SJCRH30 (cell line): ENCODE results near the gene RTN4R. TPM values are rescaled to one million over a fixed set of nuclear protein-coding genes. Genes with fewer than 3 reads are reported as not detected.

Source experiments
- DNase-seq, 2 experiments: peaks; one replicate each; pipeline ENCODE4 v3.0.0-alpha.2; 2015 to 2020
- H3K27ac ChIP-seq: fragments of 250-450 bp; sonication (Bioruptor Pico); 2 replicates; pipeline ENCODE4 v1.5.1; 2020; ENCODE audit warnings: mild to moderate bottlenecking, moderate library complexity
- H3K27me3 ChIP-seq: fragments of 250-450 bp; sonication (Bioruptor Pico); 2 replicates; pipeline ENCODE4 v1.5.1; 2020; ENCODE audit warnings: mild to moderate bottlenecking, moderate library complexity
- H3K36me3 ChIP-seq: fragments of 250-450 bp; sonication (Bioruptor Pico); 2 replicates; pipeline ENCODE4 v1.5.1; 2020; ENCODE audit warnings: mild to moderate bottlenecking, moderate library complexity
- H3K4me1 ChIP-seq: fragments of 250-450 bp; sonication (Bioruptor Pico); 2 replicates; pipeline ENCODE4 v1.5.1; 2020; ENCODE audit warnings: mild to moderate bottlenecking, moderate library complexity
- H3K4me3 ChIP-seq: fragments of 250-450 bp; sonication (Bioruptor Pico); 2 replicates; pipeline ENCODE4 v1.5.1; 2020; ENCODE audit warnings: mild to moderate bottlenecking, moderate library complexity
- H3K9me3 ChIP-seq: fragments of 250-450 bp; sonication (Bioruptor Pico); replicated peaks from 2 replicates; pipeline ENCODE4 v1.5.1; 2020; ENCODE audit warnings: mild to moderate bottlenecking, moderate library complexity
- total RNA-seq: library from RNA; depleted of rRNA; stranded (reverse); fragments of >200 nt; shearing (Covaris generic); gene quantifications from 2 replicates; pipeline ENCODE4 v1.2.3, GENCODE V29; 2014

RTN4R gene
- total RNA-seq, 1 experiment from 2014 or later = 0.30 TPM

DNA sequence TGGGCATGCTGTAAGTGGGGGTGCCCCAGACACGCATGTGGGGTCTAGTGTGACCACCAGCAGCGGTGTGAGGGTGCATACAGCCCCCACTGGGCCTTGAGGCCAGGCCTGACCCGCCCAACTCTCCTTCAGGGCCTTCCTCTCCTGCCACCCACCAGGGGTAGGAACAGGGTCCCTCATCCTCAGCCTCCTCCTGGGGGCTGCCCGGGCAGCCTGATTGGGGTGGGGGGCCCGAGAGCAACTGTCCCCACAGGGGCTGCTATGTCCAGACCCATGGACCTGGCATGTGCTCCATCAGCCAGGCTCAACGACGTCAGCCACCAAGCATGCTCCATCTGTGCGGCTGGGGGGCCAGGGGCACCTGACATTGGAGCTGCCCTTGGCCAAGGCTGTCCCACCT, 27.2 kb downstream of the RTN4R start:
- peaks cover 30% of the 10 kb centered on the region for H3K4me1 ChIP-seq

DNA sequence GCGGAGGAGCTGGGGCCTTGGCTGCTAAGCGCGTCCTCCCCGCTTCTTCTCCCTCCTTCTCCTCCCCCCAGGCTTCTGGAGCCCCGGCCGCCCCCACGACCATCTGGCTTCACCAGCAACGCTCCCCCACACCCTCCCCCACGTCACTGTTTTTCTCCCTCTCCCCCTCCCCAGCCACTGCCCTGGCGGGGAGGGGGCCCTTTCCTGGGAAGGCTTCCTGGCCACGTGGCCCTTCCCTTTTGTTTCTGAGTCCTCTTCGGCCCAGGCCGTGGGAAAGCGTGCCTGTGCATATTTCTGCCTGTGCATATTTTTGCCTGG, 27.7 kb downstream of the RTN4R start:
- H3K4me3 ChIP-seq = no peak overlapping the region
- DNase-seq = no peak
- no peaks in the 10 kb centered on the region for H3K9me3 ChIP-seq
- no peaks in the 10 kb centered on the region for H3K36me3 ChIP-seq
- no peak overlapping the region for H3K27ac ChIP-seq
- H3K4me1 ChIP-seq = peaks cover 30% of the 10 kb centered on the region
- peaks cover 7% of the 10 kb centered on the region; the same call in 1 of the 2 replicates for H3K27me3 ChIP-seq

More for the DNA sequence above, 27.2 kb downstream of the RTN4R start:
- no peaks in the 10 kb centered on the region for H3K9me3 ChIP-seq
- H3K4me3 ChIP-seq = no peak overlapping the region
- no peak for DNase-seq
- H3K36me3 ChIP-seq = no peaks in the 10 kb centered on the region
- H3K27ac ChIP-seq = no peak overlapping the region
- peaks cover 7% of the 10 kb centered on the region; the same call in 1 of the 2 replicates for H3K27me3 ChIP-seq

DNA sequence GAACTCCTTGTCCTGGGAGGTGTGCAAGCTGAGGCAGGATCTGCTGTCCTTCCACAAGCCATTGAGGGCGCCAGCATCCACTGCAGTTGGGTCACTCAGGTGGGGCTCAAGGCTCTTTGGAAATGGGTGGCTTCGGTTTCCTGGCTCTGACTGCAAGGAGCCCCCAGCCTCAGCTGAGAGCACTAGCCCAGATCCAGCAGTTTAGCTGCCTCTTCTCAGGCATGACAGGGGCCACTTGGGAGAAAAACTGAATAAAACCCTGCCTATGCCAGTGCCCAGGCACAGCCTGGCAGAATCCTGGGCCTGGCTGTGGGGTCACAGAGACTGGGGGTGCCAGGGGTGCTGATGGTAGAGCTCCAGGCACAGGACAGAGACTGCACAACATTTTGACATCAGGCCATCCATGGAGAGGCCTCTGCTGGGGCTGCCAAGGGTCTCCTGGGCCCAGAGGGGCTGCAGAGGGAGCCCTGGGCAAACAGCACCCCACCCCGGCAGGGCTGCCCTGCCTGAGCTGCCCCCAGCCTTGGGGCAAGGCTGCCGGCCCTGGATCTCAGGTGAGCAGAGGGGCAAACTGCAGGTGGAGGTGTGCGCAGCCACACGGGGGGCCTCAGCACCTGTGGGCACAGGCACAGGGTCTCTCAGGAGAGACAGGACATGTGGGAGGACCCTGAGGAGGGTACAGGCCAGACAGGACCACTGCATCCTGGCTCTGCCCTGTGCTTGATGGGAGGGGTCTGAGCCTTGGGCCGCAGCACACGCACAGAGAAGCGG, 28.3 kb downstream of the RTN4R start:
- no peak for DNase-seq

DNA sequence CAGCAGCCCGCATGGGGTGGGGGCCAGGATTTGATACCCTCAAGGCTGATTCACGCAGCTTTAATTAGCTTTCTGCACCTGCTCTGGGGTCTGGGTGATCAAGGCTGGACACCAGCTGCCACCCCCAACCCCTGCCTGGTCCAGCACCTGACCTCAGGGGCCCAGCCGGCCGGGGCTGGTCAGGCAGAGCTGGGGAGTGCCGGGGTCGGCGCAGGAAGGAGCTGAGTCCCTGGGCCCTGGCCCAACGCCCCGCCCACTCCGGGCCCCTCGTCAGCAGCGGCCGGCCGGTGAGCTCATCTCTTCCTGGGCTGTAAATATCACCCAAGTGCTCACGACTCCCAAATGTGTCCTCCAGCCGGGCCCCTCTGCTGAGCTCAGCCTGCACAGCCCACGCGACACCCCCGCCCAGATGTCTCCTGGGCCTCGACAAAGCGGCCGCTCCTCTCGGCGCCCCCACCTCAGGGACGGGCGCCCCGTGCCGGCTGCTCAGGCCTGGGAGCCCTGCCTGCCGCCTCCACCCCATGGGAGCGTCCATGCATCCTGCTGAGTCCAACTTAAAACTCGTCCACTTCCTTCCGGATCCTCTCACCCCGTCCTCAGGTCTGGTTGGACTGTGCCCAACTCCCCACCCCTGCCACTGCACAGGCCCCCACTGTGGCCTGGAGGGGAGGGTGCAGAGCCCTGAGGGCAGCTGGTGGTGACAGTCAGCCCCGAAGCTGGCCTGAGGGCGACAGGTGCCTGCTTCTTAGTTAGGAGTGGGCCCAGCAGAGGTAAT, 29.0 kb downstream of the RTN4R start:
- Histone ChIP-seq H3K9me3 (no peaks in the 10 kb centered on the region), H3K4me3 (peak overlapping the region; percentile 26), H3K27me3 (peaks cover 13% of the 10 kb centered on the region; the same call in 1 of the 2 replicates), H3K4me1 (peaks cover 27% of the 10 kb centered on the region), H3K36me3 (no peaks in the 10 kb centered on the region), H3K27ac (peak overlapping the region; percentile 1; the same call in 1 of the 2 replicates)
- peak; percentile 61 to 69 for DNase-seq

More for the DNA sequence above, 28.3 kb downstream of the RTN4R start:
- Histone ChIP-seq H3K4me3 (no peak overlapping the region), H3K9me3 (no peaks in the 10 kb centered on the region), H3K27me3 (peaks cover 10% of the 10 kb centered on the region; the same call in 1 of the 2 replicates), H3K27ac (no peak overlapping the region), H3K36me3 (no peaks in the 10 kb centered on the region), H3K4me1 (peaks cover 30% of the 10 kb centered on the region)

DNA sequence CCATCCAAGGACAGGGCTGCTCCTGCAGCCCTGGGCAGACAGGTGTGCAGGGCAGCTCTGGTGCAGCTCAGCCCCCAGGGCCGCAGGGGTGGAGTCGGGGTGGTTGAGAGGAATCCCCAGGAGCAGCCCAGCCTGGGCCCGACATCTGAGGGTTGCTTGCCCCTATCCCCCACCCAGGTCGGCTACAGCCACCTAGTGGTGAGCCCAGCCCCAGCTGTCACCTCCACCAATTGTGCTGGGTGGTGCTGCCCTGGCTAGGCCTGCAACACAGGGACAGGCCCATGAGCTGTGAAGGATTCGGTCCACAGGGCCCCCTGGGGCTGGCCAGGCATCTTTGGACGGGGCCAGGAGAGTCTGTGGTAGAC, 29.6 kb downstream of the RTN4R start:
- peaks cover 23% of the 10 kb centered on the region for H3K4me1 ChIP-seq
- H3K36me3 ChIP-seq = no peaks in the 10 kb centered on the region
- no peak overlapping the region for H3K27ac ChIP-seq
- H3K4me3 ChIP-seq = peak overlapping the region; percentile 26; the same call in 1 of the 2 replicates
- H3K27me3 ChIP-seq = peaks cover 19% of the 10 kb centered on the region; the same call in 1 of the 2 replicates
- no peaks in the 10 kb centered on the region for H3K9me3 ChIP-seq
- DNase-seq = peak; percentile 82 to 85

DNA sequence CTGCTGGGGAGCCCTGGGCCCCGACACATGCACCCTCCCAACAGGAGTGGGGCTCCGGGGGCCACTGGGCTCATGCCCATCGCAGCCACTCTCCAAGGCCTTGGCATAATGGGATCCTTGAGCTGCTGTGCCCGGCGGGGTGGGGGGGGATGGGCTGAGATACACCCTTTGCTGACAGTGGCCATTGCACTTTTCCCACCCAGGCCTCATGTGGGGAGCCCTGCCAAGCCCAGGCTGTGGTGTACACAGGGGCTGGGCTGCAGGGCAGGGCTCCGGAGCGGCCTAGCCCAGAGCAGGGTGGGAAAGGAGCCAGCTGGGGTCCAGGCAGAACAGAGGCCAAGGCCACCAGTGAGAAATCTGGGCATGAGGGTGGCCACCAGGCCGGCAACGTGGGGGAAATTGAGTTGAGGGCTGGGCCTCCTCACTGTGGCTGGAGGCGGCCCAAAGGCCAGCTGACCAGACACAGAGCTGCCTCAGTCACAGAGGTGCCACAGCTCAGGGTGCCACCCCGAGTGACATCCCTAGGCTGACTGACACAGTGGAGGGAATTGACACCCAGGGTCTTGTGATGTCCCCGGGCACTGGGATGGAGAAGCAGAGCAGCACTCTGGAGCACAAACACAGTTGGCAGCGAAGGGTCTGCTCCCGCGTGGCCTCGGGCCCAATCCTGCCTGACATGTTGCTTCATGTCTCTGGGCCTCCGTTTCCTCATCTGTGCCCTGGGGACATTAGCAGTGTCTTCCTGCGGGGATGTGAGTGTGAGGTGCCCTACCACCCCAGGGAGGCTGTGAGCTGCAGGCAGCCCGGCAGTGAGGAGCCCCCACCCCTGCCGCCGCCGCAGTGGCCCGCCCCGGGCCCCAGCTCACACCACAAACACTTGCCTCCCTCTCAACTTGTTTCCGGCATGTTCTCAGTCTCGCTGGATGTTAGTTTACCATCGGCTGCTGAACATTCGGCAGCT, 30.4 kb downstream of the RTN4R start:
- no peak for DNase-seq
- H3K9me3 ChIP-seq = no peaks in the 10 kb centered on the region
- no peaks in the 10 kb centered on the region for H3K36me3 ChIP-seq
- H3K27ac ChIP-seq = no peak overlapping the region
- H3K4me1 ChIP-seq = peaks cover 23% of the 10 kb centered on the region
- peaks cover 23% of the 10 kb centered on the region; the same call in 1 of the 2 replicates for H3K27me3 ChIP-seq
- no peak overlapping the region for H3K4me3 ChIP-seq

DNA sequence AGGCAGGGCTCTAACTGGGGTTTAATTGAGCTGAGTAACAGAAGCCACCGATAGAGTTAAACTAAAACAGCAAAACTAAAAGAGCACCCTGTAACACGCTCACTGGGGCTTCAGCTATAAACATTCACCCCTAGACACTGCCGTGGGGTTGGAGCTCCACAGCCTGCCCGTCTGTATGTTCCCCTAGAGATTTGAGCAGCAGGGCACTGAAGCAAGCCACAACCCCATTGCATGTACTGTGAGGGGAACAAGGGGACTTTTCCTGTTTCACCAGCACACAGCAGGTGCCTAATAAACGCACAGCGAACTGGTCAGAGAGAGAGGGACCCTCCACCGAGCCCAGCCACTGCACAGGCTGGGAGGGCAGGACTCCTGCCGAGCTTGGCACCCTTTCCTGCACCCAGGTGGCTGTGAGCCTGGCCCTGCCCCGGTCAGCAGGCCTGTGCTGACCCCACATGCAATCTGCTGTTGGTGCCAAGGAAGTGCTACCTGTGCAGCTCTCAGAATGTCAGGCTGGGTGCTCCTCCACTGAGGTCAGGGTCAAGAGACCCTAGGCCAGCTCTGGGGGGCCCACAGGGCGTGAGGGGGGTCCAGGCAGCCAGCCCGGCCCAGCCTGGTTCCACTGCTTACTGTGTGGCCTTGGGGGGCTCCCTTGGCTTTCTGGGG, 31.9 kb downstream of the RTN4R start:
- Histone ChIP-seq H3K4me3 (no peak overlapping the region), H3K27me3 (peaks cover 35% of the 10 kb centered on the region), H3K9me3 (no peaks in the 10 kb centered on the region), H3K27ac (no peak overlapping the region), H3K4me1 (peaks cover 23% of the 10 kb centered on the region), H3K36me3 (no peaks in the 10 kb centered on the region)
- no peak for DNase-seq

DNA sequence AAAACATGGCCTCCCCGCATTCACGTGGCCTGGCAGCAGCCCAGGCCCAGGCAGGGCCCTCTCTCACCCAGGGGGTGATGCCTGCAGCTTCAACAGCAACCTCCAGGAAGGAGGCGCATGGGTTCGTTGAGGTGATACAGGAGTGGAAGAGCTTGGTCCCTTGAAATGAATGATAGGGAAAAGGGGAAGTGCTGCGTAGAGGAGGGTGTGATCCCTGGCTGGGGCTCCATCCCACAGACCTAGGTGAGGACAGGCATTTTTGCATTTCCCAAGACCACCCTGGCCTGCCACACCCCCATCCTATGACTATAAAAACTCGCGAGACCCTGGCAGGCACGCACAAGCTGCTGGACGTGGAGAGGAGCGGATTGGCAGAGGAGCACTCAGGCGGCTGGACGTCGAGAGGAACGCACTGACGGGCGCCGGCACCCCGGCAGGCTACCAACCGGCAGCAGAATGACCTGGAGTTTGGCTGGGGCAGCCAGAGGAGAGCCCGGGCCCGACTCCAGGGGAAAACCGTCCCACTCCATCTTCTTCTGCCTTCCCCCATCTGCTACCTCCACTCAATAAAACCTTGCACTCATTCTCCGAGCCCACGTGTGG, 32.6 kb downstream of the RTN4R start:
- Histone ChIP-seq H3K4me3 (no peak overlapping the region), H3K9me3 (no peaks in the 10 kb centered on the region), H3K27ac (no peak overlapping the region), H3K27me3 (peaks cover 41% of the 10 kb centered on the region), H3K4me1 (peaks cover 23% of the 10 kb centered on the region), H3K36me3 (no peaks in the 10 kb centered on the region)
- DNase-seq = no peak

DNA sequence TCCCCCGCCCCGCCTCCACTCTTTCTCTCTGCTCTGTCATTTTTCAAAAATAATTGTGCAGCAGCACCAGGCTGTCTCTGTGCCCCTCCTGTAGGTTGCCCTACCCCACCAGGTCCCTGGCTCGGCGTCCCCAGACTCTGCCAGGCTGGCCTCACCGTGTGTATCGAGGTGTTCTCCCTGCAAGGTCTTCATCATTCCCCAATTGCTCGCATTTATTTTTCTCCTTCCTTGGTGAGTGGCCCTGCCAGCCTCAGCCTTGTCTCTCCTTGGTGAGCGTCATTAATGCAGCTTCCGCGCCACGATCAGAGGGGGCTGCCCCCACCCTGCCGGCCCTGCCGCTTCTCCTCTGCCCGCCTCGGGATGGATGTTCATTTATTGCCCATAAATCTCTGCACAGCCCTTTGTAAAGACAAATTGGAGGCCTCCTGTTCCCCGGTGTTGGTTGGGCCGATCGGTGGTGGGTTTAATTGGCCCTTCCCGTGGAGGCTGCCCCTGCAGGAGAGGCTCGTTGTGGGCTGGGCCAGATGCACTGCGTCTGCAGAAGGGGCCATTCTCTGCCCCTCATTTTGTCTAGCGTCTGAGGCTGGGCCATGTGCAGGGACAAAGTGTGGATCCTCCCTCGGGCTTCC, 33.2 kb downstream of the RTN4R start:
- no peak overlapping the region for H3K27ac ChIP-seq
- H3K4me1 ChIP-seq = peaks cover 23% of the 10 kb centered on the region
- DNase-seq = no peak
- H3K36me3 ChIP-seq = no peaks in the 10 kb centered on the region
- H3K9me3 ChIP-seq = no peaks in the 10 kb centered on the region
- H3K4me3 ChIP-seq = no peak overlapping the region
- peaks cover 43% of the 10 kb centered on the region for H3K27me3 ChIP-seq

DNA sequence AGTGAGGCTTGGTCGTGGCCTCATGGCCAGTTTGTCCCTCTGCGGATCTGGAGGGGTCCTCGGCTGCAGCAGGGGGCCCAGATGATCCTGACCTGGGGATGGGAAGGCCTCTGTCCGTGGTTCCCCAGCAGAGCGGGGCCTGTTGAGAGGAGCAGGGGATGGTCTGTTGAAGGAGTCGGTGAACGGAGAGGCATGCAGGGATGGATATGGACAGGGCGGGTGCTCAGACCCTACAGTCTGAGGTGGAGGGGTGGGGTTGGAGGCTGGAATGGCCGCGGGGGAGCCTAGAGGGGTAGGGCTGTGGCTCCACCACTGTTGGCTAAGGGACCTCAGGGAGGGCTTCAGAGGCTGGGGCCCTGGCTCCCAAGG, 33.8 kb downstream of the RTN4R start:
- H3K4me3 ChIP-seq = no peak overlapping the region
- peaks cover 45% of the 10 kb centered on the region for H3K27me3 ChIP-seq
- no peaks in the 10 kb centered on the region for H3K36me3 ChIP-seq
- H3K4me1 ChIP-seq = peaks cover 20% of the 10 kb centered on the region
- H3K27ac ChIP-seq = no peak overlapping the region
- no peaks in the 10 kb centered on the region for H3K9me3 ChIP-seq
- no peak for DNase-seq

DNA sequence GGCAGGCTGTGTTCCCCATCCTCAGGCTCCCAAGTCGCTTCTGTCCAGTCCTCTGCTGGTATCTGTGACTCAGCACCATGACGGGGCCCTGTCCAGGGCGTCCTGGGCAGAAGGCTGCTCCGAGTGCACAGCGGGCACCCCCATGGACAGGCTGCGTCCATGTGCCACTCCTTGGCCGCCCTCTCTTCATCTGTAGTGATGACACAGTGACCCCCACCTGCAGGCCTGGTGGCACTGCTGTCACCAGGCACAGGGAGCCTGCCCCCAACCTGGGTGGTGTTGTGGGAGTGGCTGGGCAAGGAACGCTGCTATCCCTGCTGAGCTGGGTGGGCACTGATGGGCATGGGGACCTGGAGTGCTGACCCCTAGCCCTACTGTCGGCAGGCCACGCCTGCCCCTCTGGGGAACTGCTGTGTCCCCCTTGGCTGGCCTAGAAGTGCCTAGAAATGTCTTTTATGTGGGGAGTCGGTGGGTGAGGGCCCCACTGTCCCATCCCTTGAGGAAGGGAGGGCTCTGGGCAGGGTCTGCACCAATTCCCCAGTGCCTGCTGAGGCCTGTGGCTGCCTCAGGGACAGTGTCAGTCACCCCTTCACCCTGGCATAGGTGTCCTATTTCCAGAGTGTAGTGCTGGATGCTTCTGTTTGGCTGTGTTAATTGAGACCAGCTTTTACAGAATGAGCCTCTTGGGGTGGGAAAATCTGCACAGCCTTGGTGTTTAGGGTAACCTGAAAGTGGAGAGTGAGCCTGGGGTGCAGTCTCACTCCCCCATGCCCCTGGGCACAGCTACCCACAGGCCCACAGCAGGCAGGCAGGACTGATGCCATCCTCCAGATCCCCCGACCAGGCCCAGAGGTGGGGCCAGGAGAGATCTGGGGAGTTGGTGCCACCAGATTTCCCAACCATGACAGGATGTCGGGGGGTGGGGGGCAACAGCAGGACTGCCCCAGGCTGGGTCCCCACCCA, 34.5 kb downstream of the RTN4R start:
- no peak overlapping the region for H3K27ac ChIP-seq
- H3K36me3 ChIP-seq = no peaks in the 10 kb centered on the region
- H3K9me3 ChIP-seq = no peaks in the 10 kb centered on the region
- no peak for DNase-seq
- peaks cover 13% of the 10 kb centered on the region for H3K4me1 ChIP-seq
- H3K4me3 ChIP-seq = no peak overlapping the region
- H3K27me3 ChIP-seq = peaks cover 52% of the 10 kb centered on the region

DNA sequence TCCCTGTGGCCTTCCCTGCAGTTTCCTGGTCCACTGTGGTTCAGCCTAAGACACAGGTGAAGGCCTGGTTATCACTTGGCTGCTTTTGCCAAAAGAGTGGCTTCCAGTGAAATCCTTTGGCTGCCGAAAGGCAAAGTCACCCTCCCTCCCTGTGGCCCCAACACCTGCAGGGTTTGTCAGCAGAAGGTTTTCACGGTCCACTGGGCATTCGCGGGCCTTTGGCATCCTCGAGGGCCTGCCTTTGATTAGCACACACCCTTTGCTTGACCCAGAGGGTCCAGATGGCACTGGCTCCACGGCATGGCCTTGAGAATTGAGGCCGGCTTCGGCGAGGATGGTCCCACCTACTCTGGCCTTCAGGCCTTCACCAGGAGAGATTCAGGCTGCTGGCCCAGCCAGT, 35.3 kb downstream of the RTN4R start:
- no peak overlapping the region for H3K4me3 ChIP-seq

DNA sequence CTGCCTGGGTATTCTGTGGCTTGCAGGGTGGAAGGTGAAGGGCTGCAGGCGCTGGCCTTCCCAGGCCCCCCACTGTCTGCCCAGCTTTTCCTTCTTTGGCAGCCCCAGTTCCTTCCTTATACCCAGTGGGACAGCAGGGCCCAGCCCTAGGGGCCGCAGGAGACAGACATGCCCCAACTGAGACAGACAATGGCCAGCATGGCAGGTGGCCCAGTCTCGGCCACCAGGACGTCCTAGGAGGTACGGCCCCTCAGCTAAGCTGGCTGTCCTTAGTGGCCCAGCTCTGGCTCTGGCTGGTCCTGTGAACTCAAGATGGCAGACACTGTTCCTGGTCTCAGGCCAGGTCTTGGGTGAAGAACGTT, 35.9 kb downstream of the RTN4R start:
- H3K4me1 ChIP-seq = no peaks in the 10 kb centered on the region; the same call in 1 of the 2 replicates
- H3K27me3 ChIP-seq = peaks cover 62% of the 10 kb centered on the region

More for the DNA sequence above, 35.3 kb downstream of the RTN4R start:
- peaks cover 60% of the 10 kb centered on the region for H3K27me3 ChIP-seq
- no peaks in the 10 kb centered on the region for H3K9me3 ChIP-seq
- no peaks in the 10 kb centered on the region for H3K36me3 ChIP-seq
- no peak for DNase-seq
- H3K4me1 ChIP-seq = peaks cover 4% of the 10 kb centered on the region
- H3K27ac ChIP-seq = no peak overlapping the region

More for the DNA sequence above, 35.9 kb downstream of the RTN4R start:
- Histone ChIP-seq H3K9me3 (no peaks in the 10 kb centered on the region), H3K27ac (no peak overlapping the region), H3K36me3 (no peaks in the 10 kb centered on the region), H3K4me3 (no peak overlapping the region)
- DNase-seq = no peak
